Nephron progenitor cell (in vitro differentiated cells): Measurements from ENCODE around the gene GALNT7.

Experiments
- DNase-seq: peaks from one replicate; pipeline ENCODE4 v3.0.0; 2021
- H3K27ac Mint-ChIP-seq: 2 replicates; pipeline ENCODE4 v1.8.0; 2021; ENCODE audit warnings: mild to moderate bottlenecking, moderate library complexity, mixed read lengths
- H3K27me3 Mint-ChIP-seq: 2 replicates; pipeline ENCODE4 v1.8.0; 2021; ENCODE audit warnings: mild to moderate bottlenecking, low read depth, mixed read lengths; ENCODE audit not compliant: poor library complexity
- H3K36me3 Mint-ChIP-seq: 2 replicates; pipeline ENCODE4 v1.8.0; 2021; ENCODE audit warnings: low read depth, mixed read lengths
- H3K4me1 Mint-ChIP-seq: 2 replicates; pipeline ENCODE4 v1.8.0; 2021; ENCODE audit warnings: mixed read lengths
- H3K4me3 Mint-ChIP-seq: 2 replicates; pipeline ENCODE4 v1.8.0; 2021; ENCODE audit warnings: mild to moderate bottlenecking, moderate library complexity, mixed read lengths
- H3K9me3 Mint-ChIP-seq: 2 replicates; pipeline ENCODE4 v1.8.0; 2021; ENCODE audit warnings: mild to moderate bottlenecking, moderate library complexity, mixed read lengths
- CTCF ChIP-seq: fragments of 200-600 bp; sonication (generic); IDR thresholded peaks from 2 replicates; pipeline ENCODE4 v1.5.0; 2021; ENCODE audit warnings: antibody characterized with exemption

GALNT7 gene

DNA sequence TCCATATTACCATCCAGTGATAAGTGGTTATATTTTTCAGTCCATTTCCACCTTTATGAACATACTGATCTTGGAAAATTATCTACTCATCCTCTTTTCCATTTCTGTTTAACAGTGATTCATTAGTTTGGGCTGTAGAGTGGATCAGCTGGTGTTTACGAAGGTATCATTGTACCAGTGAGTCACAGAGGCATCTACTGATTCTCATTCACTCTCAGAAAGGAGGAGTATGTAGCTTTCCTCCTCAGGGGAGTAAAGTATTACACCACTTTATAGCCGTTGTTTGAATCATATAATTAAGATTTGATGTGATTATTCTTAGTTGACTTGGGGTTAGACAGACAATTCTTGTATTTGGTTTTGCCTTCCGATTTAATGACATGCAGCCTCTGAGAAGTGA, 74.7 kb downstream of the GALNT7 start:
- Mint-ChIP-seq H3K4me1 (peaks cover 25% of the 10 kb centered on the region), H3K4me3 (no peak overlapping the region), H3K27me3 (peaks cover 5% of the 10 kb centered on the region), H3K27ac (no peak overlapping the region), H3K36me3 (peaks cover 6% of the 10 kb centered on the region), H3K9me3 (no peaks in the 10 kb centered on the region)
- TF ChIP-seq CTCF: no peak
- DNase-seq: no peak

DNA sequence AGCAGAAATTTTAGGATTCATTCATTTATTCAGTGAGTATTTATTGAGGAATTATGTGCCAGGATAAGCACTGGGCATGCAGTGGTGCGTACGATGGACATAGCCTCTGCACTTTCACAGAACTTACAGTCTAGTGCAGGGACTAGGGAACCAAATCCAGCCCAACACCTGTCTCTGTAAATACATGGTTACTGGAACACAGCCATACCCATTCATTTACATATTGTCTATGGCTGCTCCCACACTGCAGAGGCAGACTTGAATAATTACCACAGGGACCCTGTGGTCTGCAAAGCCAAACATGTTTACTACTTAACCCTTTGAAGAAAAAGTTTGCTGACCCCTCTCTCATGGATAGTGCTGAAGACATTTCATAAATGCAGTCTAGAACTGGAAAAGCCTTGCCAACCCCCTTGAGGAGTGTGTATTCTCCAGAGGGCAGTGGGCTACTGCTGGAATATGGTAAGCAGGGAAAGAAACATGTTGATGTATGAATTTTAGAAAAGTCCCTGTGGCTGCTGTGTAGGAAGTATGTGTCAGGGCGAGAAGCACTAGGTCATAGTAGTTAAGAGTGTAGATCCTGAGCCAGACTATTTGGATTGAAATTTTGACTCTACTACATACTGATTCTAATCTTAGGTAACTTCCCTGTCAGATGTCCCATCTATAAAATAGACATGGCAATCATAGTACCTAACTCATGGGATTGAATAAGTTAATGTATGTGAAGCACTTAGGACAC, 75.5 kb downstream of the GALNT7 start:
- DNase-seq: no peak
- no peaks in the 10 kb centered on the region for H3K9me3 Mint-ChIP-seq
- H3K27ac Mint-ChIP-seq: no peak overlapping the region
- peaks cover 6% of the 10 kb centered on the region for H3K36me3 Mint-ChIP-seq
- H3K4me3 Mint-ChIP-seq: no peak overlapping the region
- no peak for TF ChIP-seq CTCF
- H3K27me3 Mint-ChIP-seq: peaks cover 5% of the 10 kb centered on the region
- peaks cover 21% of the 10 kb centered on the region for H3K4me1 Mint-ChIP-seq

DNA sequence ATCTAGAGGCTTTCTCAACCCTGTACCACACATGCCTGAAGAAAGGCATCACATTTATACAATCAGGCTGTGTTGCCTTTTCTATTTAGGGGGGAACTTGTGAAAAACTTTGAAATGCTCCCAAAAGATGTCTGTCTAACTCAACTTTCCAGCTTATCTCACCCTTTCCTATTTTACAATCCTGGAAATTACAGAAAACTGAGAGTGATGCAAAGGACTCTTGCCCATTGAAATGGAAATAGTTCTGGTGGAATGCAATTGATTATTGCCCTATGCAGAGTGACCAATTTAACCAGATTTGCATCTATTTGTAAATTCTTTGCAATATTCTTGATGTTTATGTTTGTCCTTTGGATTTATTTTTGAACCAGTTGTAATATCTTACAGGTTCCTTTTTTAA, 77.3 kb downstream of the GALNT7 start:
- peaks cover 15% of the 10 kb centered on the region for H3K4me1 Mint-ChIP-seq
- H3K27ac Mint-ChIP-seq: no peak overlapping the region
- peaks cover 5% of the 10 kb centered on the region for H3K27me3 Mint-ChIP-seq
- no peaks in the 10 kb centered on the region for H3K9me3 Mint-ChIP-seq
- TF ChIP-seq CTCF: no peak
- DNase-seq: no peak
- peaks cover 12% of the 10 kb centered on the region for H3K36me3 Mint-ChIP-seq
- no peak overlapping the region for H3K4me3 Mint-ChIP-seq

GRCh38 chr4:173246719-173247118, 78.1 kb downstream of the GALNT7 start:
- peaks cover 12% of the 10 kb centered on the region for H3K36me3 Mint-ChIP-seq
- DNase-seq: no peak
- TF ChIP-seq CTCF: no peak
- no peak overlapping the region for H3K4me3 Mint-ChIP-seq
- no peaks in the 10 kb centered on the region for H3K9me3 Mint-ChIP-seq
- H3K4me1 Mint-ChIP-seq: peaks cover 20% of the 10 kb centered on the region
- H3K27ac Mint-ChIP-seq: no peak overlapping the region
- peaks cover 5% of the 10 kb centered on the region for H3K27me3 Mint-ChIP-seq

DNA sequence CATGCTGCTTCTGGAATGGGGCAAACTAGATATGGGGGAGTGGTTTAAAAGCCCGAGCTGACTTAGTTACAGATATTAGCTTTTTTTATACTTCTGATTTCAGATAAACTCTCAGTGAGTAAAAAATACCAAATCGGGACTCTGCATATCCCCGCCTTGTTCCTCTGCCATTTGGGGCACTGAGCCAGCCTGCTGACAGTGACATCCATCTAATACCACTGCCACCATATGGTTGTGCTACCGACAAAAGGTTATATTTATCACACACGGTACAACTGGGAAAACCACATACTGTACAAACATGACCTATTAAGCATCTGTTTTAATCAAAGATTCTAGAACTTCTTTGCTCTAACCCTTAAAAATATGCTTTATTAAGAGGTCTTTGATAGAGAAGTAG, 78.7 kb downstream of the GALNT7 start:
- no peak for TF ChIP-seq CTCF
- H3K36me3 Mint-ChIP-seq: peaks cover 12% of the 10 kb centered on the region
- no peak overlapping the region for H3K27ac Mint-ChIP-seq
- DNase-seq: no peak
- H3K4me3 Mint-ChIP-seq: no peak overlapping the region
- peaks cover 23% of the 10 kb centered on the region for H3K4me1 Mint-ChIP-seq
- peaks cover 5% of the 10 kb centered on the region for H3K27me3 Mint-ChIP-seq
- H3K9me3 Mint-ChIP-seq: no peaks in the 10 kb centered on the region

DNA sequence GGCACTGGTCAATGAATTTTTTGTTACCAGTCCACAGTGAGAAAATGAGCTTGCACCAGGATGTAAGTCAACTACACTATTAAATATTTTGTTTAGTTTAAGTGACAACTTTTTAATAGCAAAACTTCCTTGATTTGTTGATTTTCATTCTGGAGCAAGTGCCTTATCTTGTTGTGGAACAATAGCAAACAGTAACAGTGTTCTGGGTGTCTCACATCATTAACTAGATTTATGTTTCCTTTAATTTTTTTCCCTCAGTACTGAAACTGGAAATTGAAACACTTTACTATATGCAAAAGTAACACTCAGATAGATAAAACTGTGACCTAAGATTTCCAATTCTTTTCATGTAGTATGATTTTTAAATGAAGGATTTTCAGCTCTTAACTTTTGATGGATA, 80.1 kb downstream of the GALNT7 start:
- Mint-ChIP-seq H3K9me3 (no peaks in the 10 kb centered on the region), H3K27me3 (peaks cover 5% of the 10 kb centered on the region), H3K4me1 (peaks cover 25% of the 10 kb centered on the region), H3K36me3 (peaks cover 25% of the 10 kb centered on the region), H3K4me3 (no peak overlapping the region), H3K27ac (no peak overlapping the region)
- no peak for DNase-seq
- no peak for TF ChIP-seq CTCF
